Gastroesophageal sphincter (tissue), 2 donors: ENCODE measurements around the gene PITPNM1.

Experiments
- EP300 ChIP-seq: sonication (generic); formaldehyde crosslinking; IDR thresholded peaks from one replicate; pipeline ENCODE4 v1.6.1; 2017; ENCODE audit warnings: antibody characterized with exemption, mild to moderate bottlenecking
- POLR2AphosphoS5 ChIP-seq: sonication (generic); formaldehyde crosslinking; IDR thresholded peaks from one replicate; pipeline ENCODE4 v1.6.1; 2017; ENCODE audit warnings: antibody characterized with exemption

- TF ChIP-seq EP300 = no peak
- no peak for TF ChIP-seq POLR2AphosphoS5
These were observed 50.1 kb downstream of the PITPNM1 start, which contains the start of gene CABP4 for GRCh38 chr11:67455054-67455453.
